Smooth muscle cell (in vitro differentiated cells): ENCODE data around the gene WFDC1. TPM values are rescaled to one million over a fixed set of nuclear protein-coding genes. Genes with fewer than 3 reads are reported as not detected.
"Not testable (repeated sequence)": the region's sequence is repeated elsewhere in the genome, so short reads cannot be mapped to it uniquely, and the experiment has no call there.

ENCODE experiments used
- DNase-seq: peaks from one replicate; lab custom pipeline; 2025; ENCODE audit not compliant: unreplicated experiment; lab: John Stamatoyannopoulos, UW
- H2AFZ ChIP-seq: fragments of 200-600 bp; sonication (generic); 2 replicates; pipeline ENCODE4 v1.6.0; 2016; ENCODE audit warnings: antibody characterized with exemption, low read depth, mild to moderate bottlenecking
- H3F3A ChIP-seq: fragments of 200-600 bp; sonication (generic); 2 replicates; pipeline ENCODE4 v1.6.0; 2017; ENCODE audit warnings: antibody characterized with exemption, low read depth
- H3K27ac ChIP-seq: fragments of 200-600 bp; sonication (generic); 2 replicates; pipeline ENCODE4 v1.5.1; 2016; ENCODE audit warnings: low read depth, mild to moderate bottlenecking
- H3K27me3 ChIP-seq: fragments of 200-600 bp; sonication (generic); 2 replicates; pipeline ENCODE4 v1.6.1; 2016; ENCODE audit warnings: low read depth, mild to moderate bottlenecking
- H3K36me3 ChIP-seq: fragments of 200-600 bp; sonication (generic); 2 replicates; pipeline ENCODE4 v1.5.1; 2016; ENCODE audit warnings: low read depth
- H3K4me1 ChIP-seq: fragments of 200-600 bp; sonication (generic); 2 replicates; pipeline ENCODE4 v1.5.1; 2016; ENCODE audit warnings: low read depth
- H3K4me2 ChIP-seq: fragments of 200-600 bp; sonication (generic); 2 replicates; pipeline ENCODE4 v1.6.0; 2016; ENCODE audit warnings: mild to moderate bottlenecking
- H3K4me3 ChIP-seq: fragments of 200-600 bp; sonication (generic); 2 replicates; pipeline ENCODE4 v1.5.1; 2016; ENCODE audit warnings: mild to moderate bottlenecking
- H3K79me2 ChIP-seq: fragments of 200-600 bp; sonication (generic); 2 replicates; pipeline ENCODE4 v1.6.0; 2016; ENCODE audit warnings: low read depth, mild to moderate bottlenecking
- H3K9ac ChIP-seq: fragments of 200-600 bp; sonication (generic); 2 replicates; pipeline ENCODE4 v1.6.0; 2016; ENCODE audit warnings: low read depth
- H3K9me3 ChIP-seq: fragments of 200-600 bp; sonication (generic); replicated peaks from 2 replicates; pipeline ENCODE4 v1.5.1; 2016; ENCODE audit warnings: low read depth
- H4K20me1 ChIP-seq: fragments of 200-600 bp; sonication (generic); 2 replicates; pipeline ENCODE4 v1.6.0; 2016; ENCODE audit warnings: low read depth
- WGBS: methylation state at CpG from one replicate; pipeline ENCODE4 v1.1.7; 2016; ENCODE audit warnings: low lambda C conversion rate; 5-methylcytosine and 5-hydroxymethylcytosine counted together
- polyA plus RNA-seq: library from polyadenylated mRNA; unstranded; fragments of >200 nt; fragmentation: Nextera tagmentation; extraction: Ambion mirVana; gene quantifications from 2 replicates; pipeline ENCODE4 v1.2.1, GENCODE V29; 2016
- total RNA-seq: library from RNA; depleted of rRNA; stranded (reverse); fragments of >200 nt; gene quantifications from 2 replicates; pipeline ENCODE4 v1.2.3, GENCODE V29; 2014
- TF ChIP-seq, protein P1 (sequence below): fragments of 200-600 bp; sonication (generic); IDR thresholded peaks from 2 replicates; pipeline ENCODE4 v1.5.1; 2017; ENCODE audit warnings: borderline replicate concordance, mild to moderate bottlenecking, antibody characterized with exemption; ENCODE audit not compliant: insufficient read depth, poor library complexity, severe bottlenecking

Gene WFDC1
- total and polyA plus RNA-seq, 2 experiments from 2014 or later: 176 to 362 TPM

DNA sequence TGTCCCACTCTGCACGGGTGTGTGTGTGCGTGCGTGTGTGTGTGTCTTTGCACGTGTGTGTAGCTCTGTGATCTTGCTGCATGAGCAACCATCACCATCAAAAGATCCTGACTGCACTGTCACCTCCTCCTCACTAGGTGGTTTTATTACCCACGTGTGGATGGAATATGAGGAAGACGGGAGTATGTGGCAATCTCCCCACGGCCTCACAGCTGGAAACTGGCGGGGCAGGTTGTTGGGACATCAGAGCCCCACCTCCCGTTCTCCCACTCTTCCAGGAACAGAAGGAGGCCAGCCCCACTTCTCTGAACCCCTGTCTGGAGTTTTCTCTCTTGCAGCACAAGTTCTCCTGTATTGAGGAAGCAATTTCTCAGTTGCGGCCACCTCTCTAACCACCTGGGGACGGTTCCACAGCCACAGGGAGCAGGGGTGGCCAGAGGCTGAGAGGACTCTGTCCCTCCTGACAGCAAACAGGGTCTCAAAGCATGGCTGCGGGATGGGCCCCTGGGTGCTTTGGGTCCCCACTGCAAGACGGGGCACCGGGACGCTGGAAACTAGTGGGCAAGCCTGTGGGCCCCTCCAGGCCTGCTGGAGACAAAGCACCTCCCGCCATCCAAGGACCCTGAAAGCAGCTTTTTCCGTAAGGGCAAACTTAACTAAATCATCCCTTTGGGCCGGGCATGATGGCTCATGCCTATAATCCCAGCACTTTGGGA lies 45.8 kb downstream of the WFDC1 start:
- no peak for DNase-seq

DNA sequence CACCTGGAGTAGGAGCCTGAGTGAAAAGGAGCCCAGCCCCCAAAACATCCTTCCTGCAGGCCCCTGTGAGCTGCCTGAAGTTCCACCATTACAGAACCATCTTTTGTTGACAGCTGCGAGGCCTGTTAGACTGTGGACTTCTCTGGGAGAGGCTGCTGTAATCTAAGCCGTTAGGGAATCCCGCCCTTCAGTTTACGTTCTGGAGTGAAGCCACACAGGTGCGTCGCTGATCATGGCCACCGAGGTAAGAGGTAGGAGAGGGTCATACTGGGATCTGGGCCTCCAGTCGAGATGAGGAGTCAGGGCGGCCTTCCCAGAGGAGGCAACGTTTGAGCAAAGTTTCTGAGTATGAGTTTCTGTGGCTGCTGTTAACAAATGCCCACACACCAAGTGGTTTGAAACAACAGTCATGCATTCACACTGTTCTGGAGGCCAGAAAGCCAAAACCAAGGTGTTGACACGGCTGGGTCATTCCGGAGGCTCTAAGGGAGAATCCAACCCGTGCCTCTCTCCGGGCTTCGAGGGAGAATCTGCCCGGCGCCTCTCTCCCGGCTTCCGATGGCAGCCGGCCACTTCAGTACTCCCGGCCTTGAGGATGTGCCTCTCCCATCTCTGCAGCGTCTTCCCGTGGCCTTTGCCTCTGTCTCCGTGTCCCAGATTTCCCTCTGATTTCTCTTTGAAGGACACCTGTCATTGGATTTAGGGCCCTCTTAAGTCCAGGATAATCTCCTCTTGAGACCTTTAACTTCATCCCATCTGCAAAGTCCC lies 47.0 kb downstream of the WFDC1 start:
- Histone ChIP-seq H3K36me3 (no peaks in the 10 kb centered on the region), H3K4me3 (no peak overlapping the region), H3K27ac (no peak overlapping the region), H3K4me1 (no peaks in the 10 kb centered on the region), H3K9me3 (peaks cover 3% of the 10 kb centered on the region), H3K4me2 (no peak overlapping the region), H3K9ac (no peak overlapping the region), H3K27me3 (peaks cover 11% of the 10 kb centered on the region), H3K79me2 (no peaks in the 10 kb centered on the region), H4K20me1 (no peaks in the 10 kb centered on the region), H2AFZ (no peak overlapping the region), H3F3A (no peaks in the 10 kb centered on the region)
- DNase-seq: no peak
- TF ChIP-seq, protein P1, sequence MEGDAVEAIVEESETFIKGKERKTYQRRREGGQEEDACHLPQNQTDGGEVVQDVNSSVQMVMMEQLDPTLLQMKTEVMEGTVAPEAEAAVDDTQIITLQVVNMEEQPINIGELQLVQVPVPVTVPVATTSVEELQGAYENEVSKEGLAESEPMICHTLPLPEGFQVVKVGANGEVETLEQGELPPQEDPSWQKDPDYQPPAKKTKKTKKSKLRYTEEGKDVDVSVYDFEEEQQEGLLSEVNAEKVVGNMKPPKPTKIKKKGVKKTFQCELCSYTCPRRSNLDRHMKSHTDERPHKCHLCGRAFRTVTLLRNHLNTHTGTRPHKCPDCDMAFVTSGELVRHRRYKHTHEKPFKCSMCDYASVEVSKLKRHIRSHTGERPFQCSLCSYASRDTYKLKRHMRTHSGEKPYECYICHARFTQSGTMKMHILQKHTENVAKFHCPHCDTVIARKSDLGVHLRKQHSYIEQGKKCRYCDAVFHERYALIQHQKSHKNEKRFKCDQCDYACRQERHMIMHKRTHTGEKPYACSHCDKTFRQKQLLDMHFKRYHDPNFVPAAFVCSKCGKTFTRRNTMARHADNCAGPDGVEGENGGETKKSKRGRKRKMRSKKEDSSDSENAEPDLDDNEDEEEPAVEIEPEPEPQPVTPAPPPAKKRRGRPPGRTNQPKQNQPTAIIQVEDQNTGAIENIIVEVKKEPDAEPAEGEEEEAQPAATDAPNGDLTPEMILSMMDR: no peak
- 92% methylated on average over 24 of the region's 24 CpGs for WGBS

More for the DNA sequence above, 45.8 kb downstream of the WFDC1 start:
- H3K4me3 ChIP-seq: no peak overlapping the region
- H3K36me3 ChIP-seq: no peaks in the 10 kb centered on the region
- H4K20me1 ChIP-seq: no peaks in the 10 kb centered on the region
- no peak overlapping the region for H3K4me2 ChIP-seq
- H3K27ac ChIP-seq: no peak overlapping the region
- TF ChIP-seq, protein P1: no peak
- H3K27me3 ChIP-seq: no peaks in the 10 kb centered on the region
- 78% methylated on average over 18 of the region's 18 CpGs for WGBS
- H3F3A ChIP-seq: no peaks in the 10 kb centered on the region
- no peaks in the 10 kb centered on the region for H3K79me2 ChIP-seq
- H3K9ac ChIP-seq: no peak overlapping the region
- H2AFZ ChIP-seq: no peak overlapping the region
- H3K9me3 ChIP-seq: peaks cover 3% of the 10 kb centered on the region
- no peaks in the 10 kb centered on the region for H3K4me1 ChIP-seq

DNA sequence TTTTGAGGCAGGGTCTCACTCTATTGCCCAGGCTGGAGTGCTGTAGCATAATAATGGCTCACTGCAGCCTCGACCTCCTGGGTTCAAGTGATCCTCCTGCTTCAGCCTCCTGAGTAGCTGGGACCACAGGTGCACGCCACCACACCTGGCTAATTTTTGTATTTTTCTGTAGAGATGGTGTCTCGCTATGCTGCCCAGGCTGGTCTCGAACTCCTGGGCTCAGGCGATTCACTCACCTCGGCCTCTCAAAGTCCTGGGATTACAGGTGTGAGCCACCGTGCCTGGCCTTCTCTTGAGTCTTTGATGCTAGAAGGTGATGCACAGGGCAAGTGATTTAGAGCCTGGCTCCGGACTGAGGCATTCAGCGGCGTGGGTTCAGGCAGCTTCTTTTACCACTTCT lies 49.1 kb downstream of the WFDC1 start:
- H3K9me3 ChIP-seq, H3K9ac ChIP-seq, H4K20me1 ChIP-seq, DNase-seq, H3K36me3 ChIP-seq, H3K4me2 ChIP-seq, H3K79me2 ChIP-seq, H3K27ac ChIP-seq, H3F3A ChIP-seq, H3K4me1 ChIP-seq, H2AFZ ChIP-seq, H3K4me3 ChIP-seq: not testable (repeated sequence)
- WGBS: 92% methylated on average over 10 of the region's 10 CpGs
- peaks cover 15% of the 10 kb centered on the region for H3K27me3 ChIP-seq

DNA sequence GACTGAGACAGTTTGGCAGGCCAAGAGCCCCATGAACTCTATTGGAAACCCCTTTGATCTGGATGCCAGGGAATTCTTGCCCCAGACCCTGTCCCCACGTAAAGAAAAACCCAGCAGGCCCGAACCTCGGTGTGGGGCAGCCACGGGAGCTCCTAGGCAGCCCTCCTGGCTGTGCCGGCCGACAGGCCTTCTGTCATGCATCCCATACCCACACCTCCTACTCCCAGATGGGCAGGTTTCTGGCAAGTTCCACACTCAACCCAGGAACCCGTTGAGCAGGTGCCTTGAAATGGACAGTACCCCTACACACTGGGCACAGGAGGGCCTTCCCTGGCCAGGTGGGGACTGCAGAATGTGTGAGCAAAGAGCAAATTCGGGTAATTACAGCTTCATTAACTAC lies 50.1 kb downstream of the WFDC1 start:
- Histone ChIP-seq H3K9me3 (no peaks in the 10 kb centered on the region), H3K9ac (no peak overlapping the region), H3K36me3 (no peaks in the 10 kb centered on the region), H4K20me1 (no peaks in the 10 kb centered on the region), H3K4me1 (no peaks in the 10 kb centered on the region), H3K27ac (no peak overlapping the region), H2AFZ (no peak overlapping the region), H3K27me3 (peaks cover 15% of the 10 kb centered on the region), H3K79me2 (no peaks in the 10 kb centered on the region), H3F3A (no peaks in the 10 kb centered on the region), H3K4me3 (no peak overlapping the region), H3K4me2 (no peak overlapping the region)
- WGBS: 86% methylated on average over 8 of the region's 8 CpGs
- TF ChIP-seq, protein P1: no peak
- DNase-seq: no peak
